Measurements from ENCODE around the gene CCND1. TPM values are rescaled to one million over a fixed set of nuclear protein-coding genes. Genes with fewer than 3 reads are reported as not detected.
"Not testable (repeated sequence)": the region's sequence is repeated elsewhere in the genome, so short reads cannot be mapped to it uniquely, and the experiment has no call there.

The CCND1 gene
- total RNA-seq, 1 donor from 2014 or later = 14.0 TPM

GRCh38 chr11:69618237-69618636, 22.7 kb upstream of the CCND1 start:
- no peak for DNase-seq

DNA sequence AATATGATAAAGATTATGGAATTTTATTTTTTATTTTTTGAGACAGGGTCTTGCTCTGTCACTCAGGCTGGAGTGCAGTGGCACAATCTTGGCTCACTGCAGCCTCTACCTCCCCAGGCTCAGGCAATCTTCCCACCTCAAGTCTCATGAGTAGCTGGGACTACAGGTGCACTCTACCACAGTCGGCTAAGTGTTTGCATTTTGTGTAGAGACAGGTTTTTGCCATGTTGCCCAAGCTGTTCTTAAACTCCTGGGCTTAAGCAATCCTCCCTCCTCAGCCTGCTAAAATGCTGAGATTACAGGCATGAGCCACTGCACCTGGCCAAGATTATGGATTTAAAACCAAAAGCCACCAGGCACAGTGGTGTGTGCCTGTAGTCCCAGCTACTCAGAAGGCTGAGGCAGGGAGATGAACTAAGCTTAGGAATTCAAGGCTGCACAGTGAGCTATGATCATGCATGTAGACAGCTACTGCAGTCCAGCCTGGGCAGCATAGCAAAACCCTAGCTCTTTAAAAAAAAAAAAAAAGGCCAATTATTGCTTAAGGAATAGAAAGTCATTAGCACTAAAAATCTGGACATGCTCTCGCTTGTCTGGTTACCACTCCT, 20.2 kb upstream of the CCND1 start:
- no peak for DNase-seq

- DNase-seq = not testable (repeated sequence)
Measured at GRCh38 chr11:69622097-69622681, 18.8 kb upstream of the CCND1 start.

GRCh38 chr11:69624293-69624692, 16.7 kb upstream of the CCND1 start:
- no peak for DNase-seq

GRCh38 chr11:69625476-69625875, 15.5 kb upstream of the CCND1 start:
- no peak for DNase-seq

DNA sequence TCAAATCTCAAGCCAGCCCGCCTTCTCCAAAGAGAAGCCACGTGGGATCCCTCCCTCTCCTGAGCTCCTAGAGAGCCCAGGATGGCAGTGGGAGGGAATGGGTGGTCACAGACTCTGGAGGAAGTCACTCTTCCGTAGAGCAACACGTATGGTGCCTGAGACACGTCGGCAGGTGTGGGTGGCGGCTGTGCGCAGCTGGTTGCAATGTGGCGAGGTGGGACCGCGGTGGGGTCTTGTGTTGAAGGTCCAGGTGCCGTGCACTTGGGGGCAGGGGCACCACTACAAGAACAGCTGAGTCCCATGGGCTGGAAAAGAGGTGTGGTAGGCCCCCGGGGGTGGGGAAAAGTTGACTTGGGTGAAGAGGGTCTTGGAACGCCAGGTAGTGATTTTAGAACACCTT, 13.4 kb upstream of the CCND1 start:
- no peak for DNase-seq

- no peak for DNase-seq
Measured at GRCh38 chr11:69630017-69630416, 10.9 kb upstream of the CCND1 start.

DNA sequence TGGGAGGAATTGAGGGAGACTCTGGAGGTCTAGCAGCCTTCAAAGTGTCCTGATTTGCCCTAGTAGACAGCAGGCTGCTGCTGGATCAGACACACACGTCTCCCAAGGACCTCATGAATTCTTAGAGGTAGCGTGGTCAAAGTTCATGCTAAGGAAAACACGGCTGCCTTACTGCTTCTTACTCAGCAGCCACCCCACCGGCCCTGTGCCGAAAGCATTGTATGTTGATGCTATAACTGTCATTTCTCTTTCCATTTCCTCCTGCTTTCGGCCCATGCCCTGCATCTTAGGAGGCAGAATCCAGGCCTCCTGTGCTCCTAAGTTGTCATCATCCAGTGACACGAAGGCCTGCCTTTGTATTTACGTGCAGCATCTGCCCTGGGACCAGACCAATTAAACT, 10.5 kb upstream of the CCND1 start:
- DNase-seq = no peak

DNA sequence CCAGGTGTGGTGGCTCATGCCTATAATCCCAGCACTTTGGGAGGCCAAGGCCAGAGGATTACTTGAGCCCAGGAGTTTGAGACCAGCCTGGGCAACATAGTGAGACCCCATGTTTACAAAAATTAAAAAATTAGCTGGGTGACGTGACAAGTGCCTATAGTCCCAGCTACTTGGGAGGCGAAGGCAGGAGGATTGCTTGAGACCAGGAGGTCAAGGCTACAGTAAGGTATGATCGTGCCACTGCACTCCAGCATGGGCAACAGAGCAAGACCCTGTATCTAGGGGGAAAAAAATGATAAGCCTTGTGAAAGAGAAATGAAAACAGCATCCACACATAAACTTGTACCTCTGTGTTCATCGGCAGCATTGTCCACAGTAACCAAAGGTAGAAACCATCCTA, 8.1 kb upstream of the CCND1 start:
- DNase-seq = no peak

GRCh38 chr11:69634069-69634468, 6.9 kb upstream of the CCND1 start:
- DNase-seq = no peak

DNA sequence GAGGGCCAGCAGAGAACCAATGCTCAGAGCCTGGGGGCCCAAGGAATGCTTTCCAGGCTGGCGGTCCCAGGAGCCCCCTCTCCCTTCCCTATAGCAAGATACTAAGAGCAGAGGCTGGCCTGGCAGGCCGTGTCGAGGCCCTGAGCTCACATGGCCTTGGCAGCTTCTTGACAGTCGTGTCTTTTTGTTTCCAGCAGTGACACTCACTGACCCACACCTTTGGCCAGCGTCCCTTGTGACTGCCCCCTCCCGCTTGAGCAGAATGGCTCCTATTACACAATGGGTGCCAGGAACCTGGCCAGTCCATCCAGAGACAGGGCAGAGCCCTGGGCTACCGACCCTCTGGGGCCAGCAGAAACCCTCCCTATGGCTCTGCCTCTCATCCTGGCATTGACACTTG, 6.4 kb upstream of the CCND1 start:
- DNase-seq = no peak

- no peak for DNase-seq
Measured at GRCh38 chr11:69635195-69635594, 5.8 kb upstream of the CCND1 start.

DNA sequence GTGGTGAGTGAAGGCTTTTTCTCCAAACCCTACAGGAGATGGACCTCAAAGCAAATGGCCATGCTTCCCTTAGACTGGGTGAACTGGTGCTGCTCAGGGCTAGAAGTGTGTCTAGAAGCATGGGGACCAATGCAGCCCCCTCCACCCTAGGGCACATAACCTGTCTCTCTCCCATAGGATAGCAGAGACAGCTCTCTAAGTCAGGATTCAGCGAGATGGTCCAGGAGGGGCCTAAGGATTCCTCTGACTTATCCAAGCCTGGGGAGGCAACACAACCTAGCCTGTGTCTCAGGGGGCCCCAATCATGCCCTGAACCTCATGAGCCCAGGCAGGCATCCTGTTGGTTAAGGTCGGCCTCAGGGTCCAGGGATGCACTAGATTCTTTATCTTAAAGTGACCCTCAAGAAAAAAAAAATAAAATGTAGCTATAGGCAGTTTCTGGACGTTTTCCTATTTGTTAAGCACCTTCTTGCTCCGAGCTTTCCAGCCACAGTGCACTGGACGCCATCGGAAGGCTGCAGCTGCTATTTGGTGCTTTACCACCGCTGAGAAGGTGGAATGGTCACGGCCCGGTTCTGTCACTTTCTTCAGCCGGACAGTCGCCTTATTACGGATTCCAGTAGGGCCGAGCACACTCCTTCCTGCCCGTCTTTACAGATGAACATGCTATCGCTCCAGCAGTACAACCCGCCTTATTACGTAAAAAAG, 5.0 kb upstream of the CCND1 start:
- no peak for DNase-seq

DNA sequence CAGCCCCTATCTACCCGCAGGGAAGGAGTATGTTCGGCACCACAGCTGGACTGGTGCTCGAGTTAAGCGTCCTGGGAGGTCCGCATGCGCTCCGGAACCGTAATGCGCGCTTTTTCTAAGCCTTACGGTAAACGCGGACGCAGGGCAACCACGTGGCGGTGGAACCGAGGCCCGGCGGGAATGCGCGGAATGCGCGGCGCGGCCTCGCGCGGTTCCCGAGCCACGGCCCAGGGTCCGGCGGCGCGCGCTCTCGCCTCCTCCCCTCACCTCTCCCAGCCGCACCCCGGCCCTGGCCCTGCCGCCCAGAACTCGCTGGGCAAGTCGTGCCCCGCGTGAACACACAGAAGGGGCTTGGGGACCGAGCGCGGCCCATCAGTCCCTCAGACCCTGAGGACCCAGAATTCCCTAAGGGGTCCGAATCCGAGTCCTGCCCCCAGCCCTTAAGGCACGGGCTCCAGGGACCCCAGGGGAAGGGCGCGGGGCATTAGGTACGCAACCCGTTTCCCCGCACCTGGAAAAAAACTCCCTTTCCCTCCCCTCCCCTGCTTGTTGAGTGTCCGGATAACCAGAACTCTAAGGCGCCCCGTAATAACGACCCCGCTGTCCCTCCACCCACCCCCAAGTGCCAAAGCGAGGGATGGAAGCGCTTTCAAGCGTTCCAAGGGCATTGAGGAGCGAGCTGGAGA, 4.3 kb upstream of the CCND1 start:
- DNase-seq = peak; percentile 31

DNA sequence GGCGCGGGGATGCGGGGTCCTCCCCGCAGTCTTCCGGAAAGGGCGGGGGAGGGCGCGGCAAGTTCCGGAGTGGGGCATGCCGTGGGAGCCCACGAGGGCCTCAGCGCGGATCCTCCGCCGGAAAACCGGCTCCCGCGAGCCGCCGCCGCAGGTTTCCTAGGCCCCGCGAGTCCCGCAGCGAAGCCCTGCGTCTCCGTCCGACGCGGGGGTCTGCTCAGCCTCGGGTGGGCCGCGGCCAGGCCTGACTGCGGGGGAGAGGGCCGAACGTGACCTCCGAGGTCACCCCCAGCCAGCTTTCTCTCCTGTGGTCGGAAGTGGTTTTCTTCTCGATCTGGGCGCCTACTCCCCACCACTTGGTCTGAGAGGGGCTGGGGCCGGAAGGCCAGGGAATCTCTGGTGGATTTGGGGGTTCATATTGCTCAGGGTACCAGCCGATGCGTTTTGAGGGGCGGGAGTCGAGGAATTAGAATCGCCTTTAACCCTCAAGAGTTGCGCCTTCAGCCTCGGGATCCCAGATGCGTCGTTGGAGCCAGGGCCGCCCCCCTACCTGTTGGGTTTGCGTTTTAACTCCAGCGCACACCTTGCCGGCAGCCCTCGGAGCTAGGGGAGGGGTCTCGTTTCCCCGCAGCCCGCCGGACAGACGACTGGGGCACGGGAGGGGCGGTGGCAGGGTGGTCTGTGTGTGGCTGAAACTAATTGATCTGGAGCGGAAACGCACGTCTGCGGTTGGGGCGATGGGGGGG, 3.6 kb upstream of the CCND1 start:
- DNase-seq = no peak

GRCh38 chr11:69637941-69638871, 2.8 kb upstream of the CCND1 start:
- no peak for DNase-seq

DNA sequence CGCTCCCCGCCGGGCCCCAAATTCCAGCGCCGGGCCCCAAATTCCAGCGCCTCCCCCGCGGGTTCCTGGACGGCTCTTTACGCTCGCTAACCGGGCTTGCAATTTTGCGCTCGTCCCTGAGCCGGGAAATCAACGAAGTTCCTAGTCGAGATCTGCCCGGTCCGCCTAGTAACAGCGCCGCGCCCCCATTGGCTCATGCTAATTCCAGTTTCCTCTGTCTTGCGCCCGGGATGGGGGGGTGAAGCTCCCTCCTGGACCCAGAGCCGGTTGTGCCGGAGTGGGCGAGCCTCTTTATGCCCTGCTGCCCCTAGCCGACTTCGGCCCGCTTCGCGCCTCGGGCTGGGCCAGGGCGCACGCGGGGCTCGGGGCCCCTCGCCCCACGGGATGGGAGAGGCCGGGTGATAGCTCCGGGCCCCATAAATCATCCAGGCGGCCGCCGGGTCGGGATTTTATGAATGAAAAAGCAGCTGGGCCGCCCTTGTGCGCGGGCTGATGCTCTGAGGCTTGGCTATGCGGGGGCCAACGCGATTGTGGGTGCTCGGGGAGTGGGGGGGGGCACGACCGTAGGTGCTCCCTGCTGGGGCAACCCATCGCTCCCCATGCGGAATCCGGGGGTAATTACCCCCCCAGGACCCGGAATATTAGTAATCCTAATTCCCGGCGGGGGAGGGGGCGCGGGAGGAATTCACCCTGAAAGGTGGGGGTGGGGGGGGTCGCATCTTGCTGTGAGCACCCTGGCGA, 1.8 kb upstream of the CCND1 start:
- peak; percentile 33 for DNase-seq

GRCh38 chr11:69639831-69640230, 1.1 kb upstream of the CCND1 start:
- DNase-seq = no peak

DNA sequence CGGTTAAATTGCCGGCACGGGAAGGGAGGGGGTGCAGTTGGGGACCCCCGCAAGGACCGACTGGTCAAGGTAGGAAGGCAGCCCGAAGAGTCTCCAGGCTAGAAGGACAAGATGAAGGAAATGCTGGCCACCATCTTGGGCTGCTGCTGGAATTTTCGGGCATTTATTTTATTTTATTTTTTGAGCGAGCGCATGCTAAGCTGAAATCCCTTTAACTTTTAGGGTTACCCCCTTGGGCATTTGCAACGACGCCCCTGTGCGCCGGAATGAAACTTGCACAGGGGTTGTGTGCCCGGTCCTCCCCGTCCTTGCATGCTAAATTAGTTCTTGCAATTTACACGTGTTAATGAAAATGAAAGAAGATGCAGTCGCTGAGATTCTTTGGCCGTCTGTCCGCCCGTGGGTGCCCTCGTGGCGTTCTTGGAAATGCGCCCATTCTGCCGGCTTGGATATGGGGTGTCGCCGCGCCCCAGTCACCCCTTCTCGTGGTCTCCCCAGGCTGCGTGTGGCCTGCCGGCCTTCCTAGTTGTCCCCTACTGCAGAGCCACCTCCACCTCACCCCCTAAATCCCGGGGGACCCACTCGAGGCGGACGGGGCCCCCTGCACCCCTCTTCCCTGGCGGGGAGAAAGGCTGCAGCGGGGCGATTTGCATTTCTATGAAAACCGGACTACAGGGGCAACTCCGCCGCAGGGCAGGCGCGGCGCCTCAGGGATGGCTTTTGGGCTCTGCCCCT, 529 bp upstream of the CCND1 start:
- DNase-seq = no peak

Measured in occipital lobe (tissue), 2 donors.